ENCODE results near the gene COL4A2.
"Not testable (repeated sequence)": the region's sequence is repeated elsewhere in the genome, so short reads cannot be mapped to it uniquely, and the experiment has no call there.

Gene COL4A2

DNA sequence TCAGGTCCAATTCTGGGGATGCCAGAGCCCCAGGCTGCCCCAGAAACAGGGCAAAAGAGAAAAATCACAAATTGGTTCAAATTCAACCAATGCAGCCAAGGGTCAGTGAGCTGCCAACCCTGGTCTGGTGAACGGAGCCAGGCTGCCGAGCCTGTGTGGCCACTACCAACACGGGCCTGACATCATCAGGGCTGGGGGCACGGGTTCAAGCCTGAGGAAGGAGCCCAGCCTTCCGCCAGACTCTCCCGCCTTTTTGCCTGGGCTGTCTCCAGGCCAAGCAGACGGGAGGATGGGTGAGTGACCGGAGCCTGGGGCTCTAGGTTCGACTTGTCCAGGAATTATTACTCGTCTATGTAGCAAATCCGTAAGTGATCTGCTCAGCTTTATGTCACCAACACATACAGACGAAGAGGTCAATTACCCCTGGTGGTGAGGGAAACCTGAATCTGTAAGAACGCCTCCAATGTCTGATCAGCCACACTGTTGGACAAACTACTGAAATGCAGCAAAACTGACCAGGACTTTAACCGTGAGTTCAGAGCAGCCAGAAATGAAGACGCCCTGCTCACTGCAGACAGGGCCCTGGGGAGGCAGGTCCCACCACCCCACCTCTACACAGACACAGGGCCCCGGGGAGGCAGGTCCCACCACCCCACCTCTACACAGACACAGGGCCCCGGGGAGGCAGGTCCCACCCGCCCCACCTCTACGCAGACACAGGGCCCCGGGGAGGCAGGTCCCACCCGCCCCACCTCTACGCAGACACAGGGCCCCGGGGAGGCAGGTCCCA lies 222.6 kb downstream of the COL4A2 start:
- no peaks in the 10 kb centered on the region for H3K27me3 ChIP-seq (replicated peaks)
- no peaks in the 10 kb centered on the region for H3K36me3 ChIP-seq (replicated peaks)
- no peak overlapping the region for H3K27ac ChIP-seq
- DNase-seq = no peak
- no peak overlapping the region for H3K4me3 ChIP-seq (ENCODE audit: low read depth, low read length)
- in situ Hi-C loops (cut with HindIII; ENCODE audit: low pct_ligation_motif_present, low sequenced_read_pairs) = no loop called here
- TF ChIP-seq, protein P1, sequence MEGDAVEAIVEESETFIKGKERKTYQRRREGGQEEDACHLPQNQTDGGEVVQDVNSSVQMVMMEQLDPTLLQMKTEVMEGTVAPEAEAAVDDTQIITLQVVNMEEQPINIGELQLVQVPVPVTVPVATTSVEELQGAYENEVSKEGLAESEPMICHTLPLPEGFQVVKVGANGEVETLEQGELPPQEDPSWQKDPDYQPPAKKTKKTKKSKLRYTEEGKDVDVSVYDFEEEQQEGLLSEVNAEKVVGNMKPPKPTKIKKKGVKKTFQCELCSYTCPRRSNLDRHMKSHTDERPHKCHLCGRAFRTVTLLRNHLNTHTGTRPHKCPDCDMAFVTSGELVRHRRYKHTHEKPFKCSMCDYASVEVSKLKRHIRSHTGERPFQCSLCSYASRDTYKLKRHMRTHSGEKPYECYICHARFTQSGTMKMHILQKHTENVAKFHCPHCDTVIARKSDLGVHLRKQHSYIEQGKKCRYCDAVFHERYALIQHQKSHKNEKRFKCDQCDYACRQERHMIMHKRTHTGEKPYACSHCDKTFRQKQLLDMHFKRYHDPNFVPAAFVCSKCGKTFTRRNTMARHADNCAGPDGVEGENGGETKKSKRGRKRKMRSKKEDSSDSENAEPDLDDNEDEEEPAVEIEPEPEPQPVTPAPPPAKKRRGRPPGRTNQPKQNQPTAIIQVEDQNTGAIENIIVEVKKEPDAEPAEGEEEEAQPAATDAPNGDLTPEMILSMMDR (IDR thresholded peaks at IDR 0.05; ENCODE audit: low read depth, low read length, missing control alignments) = no peak

DNA sequence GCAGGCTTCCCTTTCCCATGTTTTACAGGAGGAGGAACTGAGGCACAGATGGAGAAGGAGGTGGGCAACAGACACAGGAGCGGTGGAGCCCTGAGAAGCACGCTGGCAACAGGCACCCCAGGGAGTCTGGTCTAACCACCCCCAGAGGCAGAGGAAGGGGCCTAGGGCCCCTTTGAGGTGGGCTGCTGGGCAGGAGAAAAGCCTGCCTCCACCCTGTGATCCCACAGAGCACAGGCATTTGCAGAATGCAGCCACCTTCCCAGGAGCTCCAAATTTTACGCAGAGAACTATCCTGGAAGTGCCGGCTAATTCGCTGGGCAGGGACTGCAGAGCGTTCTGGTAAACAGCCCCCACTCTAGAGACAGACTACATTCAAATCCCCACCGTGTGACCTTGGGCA lies 224.0 kb downstream of the COL4A2 start:
- in situ Hi-C loops (cut with HindIII; ENCODE audit: low pct_ligation_motif_present, low sequenced_read_pairs) = no loop called here

DNA sequence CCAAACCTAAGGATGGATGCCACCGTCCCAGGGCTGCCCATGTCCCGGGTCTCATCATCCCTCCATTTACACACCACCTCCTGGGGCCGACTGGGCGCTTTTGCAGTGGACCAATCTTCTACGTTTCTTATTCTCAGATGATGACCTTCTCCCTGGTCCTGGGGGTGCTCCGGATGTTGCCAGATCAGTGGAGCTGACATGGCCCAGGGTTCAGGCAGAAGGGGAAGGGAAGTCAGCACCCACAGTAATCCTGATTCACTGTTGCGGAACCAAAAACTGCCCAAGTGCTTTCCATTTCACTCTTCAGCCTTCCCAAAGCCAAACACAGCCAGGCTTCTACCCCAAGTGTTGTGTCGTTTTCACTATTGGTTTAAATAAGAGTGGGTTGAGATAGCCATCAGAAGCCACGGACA lies 224.6 kb downstream of the COL4A2 start:
- in situ Hi-C loops (cut with HindIII; ENCODE audit: low pct_ligation_motif_present, low sequenced_read_pairs) = no loop called here

More for the DNA sequence above, 224.0 kb downstream of the COL4A2 start:
- no peak for DNase-seq
- TF ChIP-seq, protein P1 (IDR thresholded peaks at IDR 0.05; ENCODE audit: low read depth, low read length, missing control alignments) = no peak
- Histone ChIP-seq H3K4me3 (ENCODE audit: low read depth, low read length) (no peak overlapping the region), H3K36me3 (replicated peaks) (no peaks in the 10 kb centered on the region), H3K27me3 (replicated peaks) (no peaks in the 10 kb centered on the region), H3K27ac (no peak overlapping the region)

DNA sequence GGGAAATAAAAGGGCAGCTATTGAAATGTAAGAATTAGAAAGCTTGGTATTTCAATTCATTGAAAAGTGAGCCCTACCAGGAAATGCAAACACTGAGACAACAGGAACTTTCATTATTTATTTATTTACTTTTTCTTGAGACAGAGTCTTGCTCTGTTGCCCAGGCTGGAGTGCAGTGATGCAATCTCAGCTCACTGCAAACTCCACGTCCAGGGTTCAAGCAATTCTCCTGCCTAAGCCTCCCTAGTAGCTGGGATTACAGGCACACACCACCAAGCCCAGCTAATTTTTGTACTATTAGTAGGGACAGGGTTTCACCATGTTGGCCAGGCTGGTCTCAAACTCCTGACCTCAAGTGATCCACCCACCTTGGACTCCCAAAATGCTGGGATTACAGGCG lies 225.2 kb downstream of the COL4A2 start:
- DNase-seq; H3K27me3 ChIP-seq (replicated peaks); in situ Hi-C loops (cut with HindIII; ENCODE audit: low pct_ligation_motif_present, low sequenced_read_pairs); H3K4me3 ChIP-seq (ENCODE audit: low read depth, low read length); H3K27ac ChIP-seq; H3K36me3 ChIP-seq (replicated peaks): not testable (repeated sequence)

More for the DNA sequence above, 224.6 kb downstream of the COL4A2 start:
- H3K36me3 ChIP-seq (replicated peaks) = no peaks in the 10 kb centered on the region
- TF ChIP-seq, protein P1 (IDR thresholded peaks at IDR 0.05; ENCODE audit: low read depth, low read length, missing control alignments) = no peak
- H3K4me3 ChIP-seq (ENCODE audit: low read depth, low read length) = no peak overlapping the region
- H3K27ac ChIP-seq = no peak overlapping the region
- no peaks in the 10 kb centered on the region for H3K27me3 ChIP-seq (replicated peaks)
- no peak for DNase-seq

DNA sequence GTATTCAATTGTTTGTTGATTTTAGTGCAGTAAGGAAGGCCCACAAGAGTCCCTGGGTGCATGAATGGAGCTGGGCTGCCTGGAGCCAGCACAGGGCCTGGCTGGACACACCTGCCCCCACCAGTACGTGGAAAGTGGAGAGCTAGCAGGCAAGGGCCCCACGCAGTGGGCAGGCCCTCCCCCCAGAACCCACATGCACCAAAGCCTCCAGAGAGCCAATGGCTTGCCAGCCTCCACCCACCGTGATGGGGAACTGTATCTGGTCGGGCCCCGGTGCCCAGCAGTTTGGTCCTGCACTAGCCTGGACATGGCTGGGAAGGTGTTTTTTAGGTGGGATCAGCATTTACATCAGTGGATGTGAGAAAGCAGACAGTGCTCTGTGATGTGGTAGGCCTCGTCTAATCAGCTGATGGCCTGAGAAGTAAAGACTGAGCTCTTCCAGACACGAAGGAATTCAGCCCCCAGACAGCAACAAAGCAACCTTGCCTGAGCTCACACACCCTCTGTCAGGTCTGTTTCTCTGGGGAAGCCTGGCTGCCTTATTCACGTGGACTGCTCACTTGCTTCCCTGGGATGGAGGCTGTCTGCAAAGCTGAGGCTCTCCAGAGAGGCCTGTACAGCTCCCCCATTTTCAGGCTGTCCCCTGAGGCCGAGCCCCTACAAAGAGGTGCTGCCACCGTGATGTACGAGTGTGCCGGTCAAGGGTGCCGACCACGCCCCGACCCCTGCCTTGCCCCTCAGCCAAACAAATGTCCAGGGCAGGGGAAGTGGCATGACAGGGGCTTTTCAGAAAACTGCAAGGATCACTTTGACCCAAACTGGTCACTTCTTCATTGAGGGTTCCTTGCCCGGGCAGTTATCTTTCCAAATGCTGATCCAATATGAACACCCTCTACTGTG lies 226.9 kb downstream of the COL4A2 start:
- H3K36me3 ChIP-seq (replicated peaks) = no peaks in the 10 kb centered on the region
- H3K4me3 ChIP-seq (ENCODE audit: low read depth, low read length) = no peak overlapping the region
- no peak for DNase-seq
- H3K27me3 ChIP-seq (replicated peaks) = no peaks in the 10 kb centered on the region
- TF ChIP-seq, protein P1 (IDR thresholded peaks at IDR 0.05; ENCODE audit: low read depth, low read length, missing control alignments) = no peak
- no peak overlapping the region for H3K27ac ChIP-seq
- in situ Hi-C loops (cut with HindIII; ENCODE audit: low pct_ligation_motif_present, low sequenced_read_pairs) = no loop called here

DNA sequence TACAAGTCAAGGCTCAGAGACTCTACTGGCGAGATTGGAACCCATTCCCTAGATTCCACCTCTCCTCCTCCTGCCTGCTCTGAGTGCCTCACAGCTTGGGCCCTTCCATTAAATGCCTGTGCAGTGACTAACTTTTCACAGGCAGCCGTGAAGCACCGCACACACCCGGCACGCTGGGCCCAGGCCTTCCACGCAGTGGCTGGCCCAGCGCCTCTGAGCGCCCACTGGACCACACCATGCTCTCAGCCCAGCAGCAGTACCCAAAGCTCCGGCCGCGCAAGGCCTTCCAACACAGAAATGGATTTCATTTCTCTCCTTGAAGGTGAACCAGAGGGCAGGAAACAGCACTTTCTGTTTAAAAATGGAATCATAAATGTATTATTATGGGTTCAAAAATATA lies 228.4 kb downstream of the COL4A2 start:
- no peaks in the 10 kb centered on the region for H3K36me3 ChIP-seq (replicated peaks)
- no peak overlapping the region for H3K27ac ChIP-seq
- no peaks in the 10 kb centered on the region for H3K27me3 ChIP-seq (replicated peaks)
- DNase-seq = no peak
- TF ChIP-seq, protein P1 (IDR thresholded peaks at IDR 0.05; ENCODE audit: low read depth, low read length, missing control alignments) = no peak
- in situ Hi-C loops (cut with HindIII; ENCODE audit: low pct_ligation_motif_present, low sequenced_read_pairs) = no loop called here
- no peak overlapping the region for H3K4me3 ChIP-seq (ENCODE audit: low read depth, low read length)
